Fibroblast of skin of left biceps (primary cell): ENCODE data around the gene COX7A2L.
A peak's percentile ranks its signal among the peaks of the same experiment; 100 is the strongest.
"Not testable (repeated sequence)": the region's sequence is repeated elsewhere in the genome, so short reads cannot be mapped to it uniquely, and the experiment has no call there.

ENCODE experiments used
- DNase-seq, 2 experiments: peaks; one replicate each; pipeline ENCODE4 v3.0.0-alpha.2; 2013; ENCODE audit warnings: low read depth in 2 of 2

COX7A2L gene, protein sequence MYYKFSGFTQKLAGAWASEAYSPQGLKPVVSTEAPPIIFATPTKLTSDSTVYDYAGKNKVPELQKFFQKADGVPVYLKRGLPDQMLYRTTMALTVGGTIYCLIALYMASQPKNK

GRCh38 chr2:42360890-42361727, at the start of gene COX7A2L:
COX7A2L (minus strand) TSS chr2:42361217; CDS start chr2:42361161, 56 bp downstream.
- DNase-seq = peak; percentile 93 to 94

DNA sequence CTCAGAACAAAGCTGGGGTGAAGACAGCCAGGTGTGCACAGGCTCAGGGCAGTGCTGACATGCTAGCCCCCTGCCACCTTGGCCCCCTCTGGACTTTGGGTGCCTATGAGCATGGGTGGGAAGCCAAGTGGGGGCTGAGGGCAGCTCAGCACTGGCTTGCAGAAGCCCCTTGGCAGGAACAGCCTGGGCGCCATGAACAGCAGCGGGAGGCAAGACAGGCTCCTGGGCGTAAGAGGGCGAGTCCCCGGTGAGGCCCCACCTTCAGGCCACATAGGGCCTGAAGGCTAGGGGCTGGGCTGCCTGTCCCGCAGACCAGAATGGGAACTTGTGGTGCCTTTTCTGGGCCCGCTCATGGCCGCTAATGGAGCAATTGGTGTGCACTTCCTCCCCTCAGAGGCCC, 47.0 kb upstream of the COX7A2L start:
- no peak for DNase-seq

DNA sequence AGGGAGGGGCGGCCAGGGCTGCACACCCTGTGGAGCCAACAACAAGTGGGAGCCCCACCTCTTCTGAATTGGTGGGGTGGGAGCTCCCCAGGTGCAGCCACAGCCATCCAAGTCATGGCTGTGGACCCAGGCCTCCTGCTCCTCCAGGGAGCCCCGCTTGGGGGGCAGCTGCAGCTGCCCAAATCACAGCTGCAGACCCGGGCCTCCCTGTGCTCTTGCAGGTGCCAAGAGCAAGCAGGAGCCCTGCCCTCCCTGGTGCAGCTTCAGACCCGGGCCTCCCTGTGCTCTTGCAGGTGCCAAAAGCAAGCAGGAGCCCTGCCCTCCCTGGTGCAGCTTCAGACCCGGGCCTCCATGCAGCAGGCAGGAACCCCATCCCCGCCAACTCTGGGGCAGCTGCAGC, 46.5 kb upstream of the COX7A2L start:
- no peak for DNase-seq

DNA sequence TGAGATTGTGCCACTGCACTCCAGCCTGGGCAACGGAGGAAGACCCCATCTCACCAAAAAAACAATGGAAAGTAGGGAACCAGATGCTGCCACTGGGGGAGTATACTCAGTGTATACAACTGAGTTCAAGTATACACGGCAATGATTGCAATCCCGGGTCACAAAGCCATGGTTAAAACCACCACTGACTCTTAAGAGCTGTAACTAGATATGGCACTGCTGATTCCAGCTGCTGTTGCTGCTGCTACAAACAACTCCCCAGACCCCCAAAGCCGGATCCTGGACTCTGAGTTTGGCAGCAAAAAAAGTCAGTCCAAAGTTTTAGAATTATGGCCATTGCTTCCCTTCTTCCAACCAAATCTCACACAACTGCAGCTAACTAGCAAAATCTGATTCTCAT, 43.7 kb upstream of the COX7A2L start:
- no peak for DNase-seq

DNA sequence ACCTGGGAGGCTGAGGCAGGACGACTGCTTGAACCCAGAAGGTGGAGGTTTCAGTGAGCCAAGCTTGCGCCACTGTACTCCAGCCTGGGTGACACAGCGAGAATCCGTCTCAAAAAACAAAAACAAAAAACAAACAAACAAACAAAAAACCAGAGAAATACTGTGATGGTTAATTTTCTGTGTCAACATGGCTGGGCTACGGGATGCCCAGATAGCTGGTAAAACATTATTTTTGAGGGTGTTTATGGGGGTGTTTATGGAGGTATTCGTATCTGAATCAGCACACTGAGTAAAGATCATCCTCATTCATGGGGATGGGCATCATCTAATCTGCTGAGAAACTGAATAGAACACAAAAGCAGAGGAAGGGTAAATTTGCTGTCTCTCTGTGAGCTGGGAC, 40.8 kb upstream of the COX7A2L start:
- no peak for DNase-seq

DNA sequence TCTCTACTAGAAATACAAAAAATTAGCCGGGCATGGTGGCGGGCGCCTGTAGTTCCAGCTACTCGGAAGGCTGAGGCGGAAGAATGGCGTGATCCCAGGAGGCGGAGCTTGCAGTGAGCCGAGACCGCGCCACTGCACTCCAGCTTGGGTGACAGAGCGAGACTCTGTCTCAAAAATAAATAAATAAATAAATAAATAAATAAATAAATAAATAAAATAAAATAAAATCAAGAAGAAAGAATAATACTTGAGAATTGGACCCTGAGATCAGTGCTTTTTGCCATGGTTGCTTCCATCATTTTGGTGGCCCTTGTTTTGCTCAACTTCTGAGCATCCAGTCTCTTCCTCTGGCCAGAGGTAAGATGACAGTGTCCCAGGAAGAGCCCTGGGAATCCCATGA, 37.0 kb upstream of the COX7A2L start:
- DNase-seq = not testable (repeated sequence)

GRCh38 chr2:42393320-42393719, 32.3 kb upstream of the COX7A2L start:
- DNase-seq = not testable (repeated sequence)

GRCh38 chr2:42392191-42392590, 31.2 kb upstream of the COX7A2L start:
- DNase-seq = no peak

DNA sequence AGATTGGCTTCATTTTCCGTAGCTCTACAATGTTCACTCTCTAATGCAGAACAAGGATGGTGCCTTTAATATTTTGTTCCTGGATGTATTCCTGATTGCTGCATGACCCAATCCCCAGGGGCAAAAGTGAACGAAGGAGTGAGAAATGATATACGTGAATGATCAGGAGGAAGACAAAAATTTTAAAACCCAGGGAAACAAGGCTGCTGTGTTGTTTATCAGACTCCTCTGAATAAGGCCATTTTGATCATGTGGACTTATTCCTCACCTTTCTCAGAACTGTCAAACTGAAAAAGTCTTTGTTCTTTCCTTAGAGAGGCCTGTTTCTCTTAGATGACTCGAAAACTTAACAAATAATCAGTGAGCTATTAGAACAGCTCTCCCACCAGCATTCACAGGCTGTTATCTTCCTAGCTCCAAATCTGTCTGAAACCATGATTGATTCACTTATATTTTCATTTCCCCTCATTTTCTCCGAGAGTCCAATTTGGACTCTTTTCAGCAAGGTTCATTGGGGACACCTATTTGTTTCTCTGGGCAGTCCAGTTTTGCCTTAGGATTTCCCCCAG, 29.5 kb upstream of the COX7A2L start:
- no peak for DNase-seq

GRCh38 chr2:42386682-42387081, 25.7 kb upstream of the COX7A2L start:
- DNase-seq = no peak

- no peak for DNase-seq
Observed at GRCh38 chr2:42385225-42385624, 24.2 kb upstream of the COX7A2L start.

GRCh38 chr2:42383855-42384530, 23.0 kb upstream of the COX7A2L start:
- no peak for DNase-seq

GRCh38 chr2:42382144-42382543, 21.1 kb upstream of the COX7A2L start:
- no peak for DNase-seq

- not testable (repeated sequence) for DNase-seq
Observed at GRCh38 chr2:42380026-42380425, 19.0 kb upstream of the COX7A2L start.

DNA sequence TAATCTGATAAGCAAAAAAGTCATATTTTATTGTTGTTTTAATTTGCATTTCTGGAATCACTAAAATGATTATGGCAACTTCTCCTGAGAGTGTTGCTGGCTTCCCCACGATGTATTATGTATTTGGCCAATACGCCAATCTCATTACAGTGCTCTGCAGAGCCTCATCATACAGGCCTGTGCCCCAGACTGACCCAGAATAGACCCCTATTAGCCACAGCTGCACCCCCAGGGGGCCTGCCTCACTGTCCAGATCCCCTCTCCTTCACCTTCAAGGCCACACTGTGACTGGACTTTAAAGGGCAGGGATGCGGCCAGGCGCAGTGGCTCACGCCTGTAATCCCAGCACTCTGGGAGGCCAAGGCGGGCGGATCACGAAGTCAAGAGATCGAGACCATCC, 17.4 kb upstream of the COX7A2L start:
- DNase-seq = no peak

DNA sequence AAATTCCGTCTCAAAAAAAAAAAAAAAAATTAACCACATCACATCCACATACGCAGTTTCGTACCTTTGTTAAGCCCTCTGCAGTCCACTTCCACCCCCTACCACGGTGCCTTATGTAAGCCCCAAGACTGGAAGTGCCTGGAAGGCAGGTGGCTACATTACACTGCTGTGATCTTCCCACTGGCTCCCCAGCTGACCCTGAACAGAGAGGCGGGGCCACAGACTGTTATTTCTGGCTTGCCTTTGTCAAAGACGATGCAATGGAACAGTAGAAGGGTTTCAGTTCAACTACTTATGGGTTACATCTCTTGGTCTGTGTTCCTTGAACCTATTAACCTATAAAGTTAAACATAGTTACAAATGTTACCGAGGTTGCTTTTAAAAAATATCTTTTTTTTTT, 15.7 kb upstream of the COX7A2L start:
- no peak for DNase-seq

DNA sequence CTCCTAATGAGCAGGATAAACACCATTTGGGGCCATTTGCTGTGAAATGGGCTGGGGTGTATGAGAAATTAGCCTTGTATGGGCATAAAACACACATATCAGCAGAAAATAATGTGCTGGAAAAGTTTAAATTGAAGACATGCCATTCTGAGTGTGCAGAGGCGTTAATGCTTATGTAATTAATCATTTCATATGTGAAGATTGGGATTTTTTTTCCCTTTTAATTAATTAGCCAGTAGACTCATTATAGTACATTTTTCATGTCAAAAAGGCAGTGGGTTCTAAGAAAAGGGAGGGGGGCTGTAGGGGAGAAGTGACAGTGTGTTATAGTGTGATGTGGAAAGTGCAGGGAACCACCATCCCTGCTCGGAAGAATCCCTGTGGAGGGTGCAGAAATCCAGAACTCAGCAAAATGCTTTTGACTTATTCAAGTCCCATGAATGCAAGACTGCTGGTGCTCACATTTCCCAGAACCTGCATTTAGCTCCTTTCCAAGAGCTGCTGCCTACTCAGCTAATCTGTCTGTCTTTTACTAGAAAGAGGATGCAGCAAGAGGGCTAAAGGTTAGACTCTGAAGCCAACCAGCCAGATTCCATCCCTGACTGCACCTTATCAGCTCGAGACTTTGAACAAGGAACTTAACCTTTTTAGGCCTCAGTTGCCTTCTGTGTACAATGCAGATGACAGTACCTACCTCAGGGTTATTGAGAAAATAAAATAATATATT, 11.6 kb upstream of the COX7A2L start:
- DNase-seq = no peak

GRCh38 chr2:42371611-42372473, 10.8 kb upstream of the COX7A2L start:
- DNase-seq = peak in 1 of 2 experiments; percentile 16

GRCh38 chr2:42369532-42370229, 8.7 kb upstream of the COX7A2L start:
- no peak for DNase-seq

DNA sequence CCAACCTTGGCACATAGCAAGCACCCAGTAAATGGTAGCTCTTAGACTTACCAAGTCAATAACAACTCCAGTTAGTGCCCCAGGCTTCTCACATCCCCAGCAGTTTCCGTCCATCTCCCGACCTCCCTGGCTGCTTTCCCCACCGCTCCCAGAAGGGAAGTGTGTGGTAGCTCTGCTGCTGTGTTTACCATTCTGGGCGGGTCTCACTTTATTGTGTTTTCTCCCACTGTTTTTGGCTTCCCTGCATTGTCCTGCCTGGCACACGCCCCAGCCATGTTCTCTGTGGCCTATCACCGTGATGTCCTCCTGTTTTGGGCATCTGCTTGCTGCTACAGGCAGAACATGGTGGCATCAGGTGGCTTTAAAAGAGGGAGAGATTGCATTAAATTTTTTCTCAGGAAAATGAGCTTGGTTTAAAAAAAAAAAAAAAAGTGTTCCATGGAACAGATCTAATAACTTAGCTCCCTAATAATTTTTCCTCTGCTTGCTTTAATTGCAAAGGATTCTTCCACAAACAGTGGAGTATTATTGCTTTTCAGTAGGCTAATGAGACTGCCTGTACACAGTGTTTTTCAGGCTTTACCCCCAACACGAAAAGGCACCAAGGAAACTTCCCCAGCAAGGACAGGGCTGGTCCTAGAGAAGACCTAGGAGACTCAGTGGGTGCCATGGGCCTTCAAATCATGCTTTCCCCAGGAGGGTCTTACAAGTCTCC, 8.0 kb upstream of the COX7A2L start:
- DNase-seq = no peak
